Left lung (tissue), 10 donors: ENCODE data around the gene JAK1. TPM values are rescaled to one million over a fixed set of nuclear protein-coding genes. Genes with fewer than 3 reads are reported as not detected.

Experiments
- ATAC-seq: fragments of 200-7000 bp; cut with Tn5 transposase; one replicate; pipeline ENCODE4 v1.9.1; 2020; ENCODE audit warnings: moderate library complexity
- DNase-seq, 4 donors: peaks; one replicate each; pipeline ENCODE4 v3.0.0-alpha.2; 2013 to 2020
- H3K27ac ChIP-seq, 2 donors: fragments of 200-600 bp; sonication (generic) in 1 of 2; one replicate each; pipeline versions ENCODE4 v1.5.0 to v1.8.0; 2020 to 2021
- H3K27me3 ChIP-seq, 2 donors: fragments of 200-600 bp; sonication (generic) in 1 of 2; one replicate each; pipeline versions ENCODE4 v1.5.0 to v1.8.0; 2020 to 2021
- H3K36me3 ChIP-seq, 2 donors: fragments of 200-600 bp; sonication (generic) in 1 of 2; one replicate each; pipeline versions ENCODE4 v1.5.0 to v1.8.0; 2020 to 2021
- H3K4me1 ChIP-seq, 2 donors: fragments of 200-600 bp; one replicate each; pipeline ENCODE4 v1.8.0; 2021
- H3K4me3 ChIP-seq, 2 donors: fragments of 200-600 bp; sonication (generic) in 1 of 2; one replicate each; pipeline versions ENCODE4 v1.5.0 to v1.8.0; 2020 to 2021; ENCODE audit warnings: mild to moderate bottlenecking in 1 of 2
- H3K9me3 ChIP-seq, 2 donors: fragments of 200-600 bp; sonication (generic) in 1 of 2; one replicate each; pipeline versions ENCODE4 v1.5.0 to v1.8.0; 2020 to 2021
- intact Hi-C, 2 donors: fragments of 100-400 bp; cut with DNase I; formaldehyde crosslinking; loops; one replicate each; pipeline versions ENCODE4 v1.11.2 to v1.14.2; 2022
- polyA plus RNA-seq, 6 donors: library from polyadenylated mRNA; unstranded; fragments of 120-200 nt; gene quantifications; one replicate each; pipeline ENCODE4 v1.2.1, GENCODE V29; 2013; ENCODE audit not compliant: insufficient read length in 6 of 6
- total RNA-seq, 2 donors: library from RNA; stranded (reverse); fragmentation: NEBNext Ultra II Directional; extraction: Animal tissue kit (Norgen Biotek cat#: 25700); gene quantifications; one replicate each; pipeline ENCODE4 v1.2.1, GENCODE V29; 2021
- TF ChIP-seq, protein P1 (sequence below), 2 donors: fragments of 200-600 bp; sonication (generic) in 1 of 2; IDR thresholded peaks; one replicate each; pipeline versions ENCODE4 v1.5.0 to v1.8.0; 2021; ENCODE audit warnings: antibody characterized with exemption in 2 of 2
- donor health status: DM: no; HTN: yes; CAD: no.
- donor health status: DM: no; HTN: no; CAD: no.

Gene JAK1
- total and polyA plus RNA-seq, 8 donors: 103 to 162 (median 115) TPM

DNA sequence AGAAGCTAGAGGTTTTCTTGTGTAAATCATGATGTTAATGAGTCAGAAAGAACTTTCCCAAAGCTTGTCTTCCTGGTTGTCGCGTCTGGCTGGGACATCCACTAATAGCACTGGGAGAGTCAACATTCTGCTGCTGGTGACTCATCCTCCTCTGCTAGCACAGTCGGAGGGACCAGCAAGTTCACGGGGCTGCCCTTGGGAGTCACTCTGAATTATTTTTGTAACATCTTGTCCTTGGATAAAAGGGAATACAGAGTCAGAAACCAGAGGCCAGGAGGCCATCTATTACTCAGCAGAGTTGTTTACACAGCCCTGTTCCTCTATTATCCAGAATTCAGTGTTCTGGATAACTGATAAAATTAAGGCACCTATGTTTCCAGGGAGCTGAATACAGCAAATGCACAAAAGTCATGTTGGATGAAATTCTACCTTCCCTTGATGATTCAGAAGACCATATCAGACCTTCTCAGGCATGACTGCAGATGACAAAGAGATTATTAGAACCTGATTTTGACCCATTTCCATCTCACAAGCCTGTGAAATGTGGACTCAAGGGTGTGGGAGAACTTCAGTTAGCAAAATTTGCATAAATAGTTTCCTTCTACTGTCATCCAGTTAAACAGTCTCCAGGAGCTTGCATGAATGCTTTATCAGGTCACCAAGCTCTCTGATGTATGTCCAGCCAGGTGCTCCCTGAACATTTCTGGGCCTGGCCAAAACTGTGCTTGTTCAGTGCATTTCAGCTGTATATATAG is 68.1 kb downstream of the JAK1 start:
- no peaks in the 10 kb centered on the region for H3K36me3 ChIP-seq
- no peaks in the 10 kb centered on the region for H3K9me3 ChIP-seq
- peak; percentile 93 for ATAC-seq
- intact Hi-C loops: no loop called here
- DNase-seq: peak in 1 of 4 donors; percentile 88
- peak overlapping the region; percentile 67 to 79 for H3K27ac ChIP-seq
- TF ChIP-seq, protein P1, sequence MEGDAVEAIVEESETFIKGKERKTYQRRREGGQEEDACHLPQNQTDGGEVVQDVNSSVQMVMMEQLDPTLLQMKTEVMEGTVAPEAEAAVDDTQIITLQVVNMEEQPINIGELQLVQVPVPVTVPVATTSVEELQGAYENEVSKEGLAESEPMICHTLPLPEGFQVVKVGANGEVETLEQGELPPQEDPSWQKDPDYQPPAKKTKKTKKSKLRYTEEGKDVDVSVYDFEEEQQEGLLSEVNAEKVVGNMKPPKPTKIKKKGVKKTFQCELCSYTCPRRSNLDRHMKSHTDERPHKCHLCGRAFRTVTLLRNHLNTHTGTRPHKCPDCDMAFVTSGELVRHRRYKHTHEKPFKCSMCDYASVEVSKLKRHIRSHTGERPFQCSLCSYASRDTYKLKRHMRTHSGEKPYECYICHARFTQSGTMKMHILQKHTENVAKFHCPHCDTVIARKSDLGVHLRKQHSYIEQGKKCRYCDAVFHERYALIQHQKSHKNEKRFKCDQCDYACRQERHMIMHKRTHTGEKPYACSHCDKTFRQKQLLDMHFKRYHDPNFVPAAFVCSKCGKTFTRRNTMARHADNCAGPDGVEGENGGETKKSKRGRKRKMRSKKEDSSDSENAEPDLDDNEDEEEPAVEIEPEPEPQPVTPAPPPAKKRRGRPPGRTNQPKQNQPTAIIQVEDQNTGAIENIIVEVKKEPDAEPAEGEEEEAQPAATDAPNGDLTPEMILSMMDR (IDR thresholded peaks at IDR 0.05): no peak
- H3K4me1 ChIP-seq: peaks cover 14 to 77% of the 10 kb centered on the region in 2 donors
- H3K4me3 ChIP-seq: no peak overlapping the region
- H3K27me3 ChIP-seq: no peaks in the 10 kb centered on the region

DNA sequence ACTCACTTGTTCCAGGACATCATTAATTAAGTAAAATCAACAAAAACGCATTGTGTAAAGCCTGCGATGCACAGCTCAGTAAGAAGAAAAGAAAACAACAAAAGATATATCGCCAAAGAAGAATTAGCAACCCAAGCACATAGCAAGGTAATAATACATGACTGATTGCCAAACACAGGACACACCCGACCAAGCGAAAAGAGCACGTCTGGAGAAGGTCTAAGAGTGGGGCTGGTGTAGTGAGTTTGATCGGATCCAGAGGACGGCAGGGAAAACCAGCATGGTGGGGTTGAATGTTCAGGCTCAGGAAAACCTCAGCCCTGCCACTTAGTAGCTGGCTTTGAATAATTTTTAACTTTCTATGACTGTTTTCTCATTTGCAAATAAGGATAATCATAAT is 69.8 kb downstream of the JAK1 start:
- H3K27ac ChIP-seq: peak overlapping the region in 1 of 2 donors; percentile 5
- TF ChIP-seq, protein P1 (IDR thresholded peaks at IDR 0.05): no peak
- H3K36me3 ChIP-seq: no peaks in the 10 kb centered on the region
- no peak for ATAC-seq
- no peak overlapping the region for H3K4me3 ChIP-seq
- intact Hi-C loops: no loop called here
- peaks cover 27 to 86% of the 10 kb centered on the region in 2 donors for H3K4me1 ChIP-seq
- no peak for DNase-seq
- H3K9me3 ChIP-seq: no peaks in the 10 kb centered on the region
- no peaks in the 10 kb centered on the region for H3K27me3 ChIP-seq

DNA sequence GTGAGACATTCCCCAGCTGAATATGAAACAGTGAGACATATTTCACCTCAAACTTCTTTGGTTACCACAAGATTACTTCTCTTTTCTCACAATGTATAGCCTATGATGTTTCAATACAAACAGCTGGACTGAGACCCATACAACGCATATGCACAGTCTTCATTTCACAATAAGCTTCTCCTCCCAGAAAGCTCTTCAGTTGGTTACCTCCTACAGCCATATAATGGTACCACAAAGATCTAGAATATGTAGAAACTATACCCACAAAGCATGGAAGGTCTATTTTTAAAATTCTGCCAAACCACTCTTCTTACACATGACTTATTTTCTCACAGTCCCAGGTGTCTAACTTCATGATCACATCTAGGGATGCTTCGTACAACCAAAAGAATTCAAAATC is 70.8 kb downstream of the JAK1 start:
- no peaks in the 10 kb centered on the region for H3K27me3 ChIP-seq
- ATAC-seq: no peak
- TF ChIP-seq, protein P1 (IDR thresholded peaks at IDR 0.05): no peak

DNA sequence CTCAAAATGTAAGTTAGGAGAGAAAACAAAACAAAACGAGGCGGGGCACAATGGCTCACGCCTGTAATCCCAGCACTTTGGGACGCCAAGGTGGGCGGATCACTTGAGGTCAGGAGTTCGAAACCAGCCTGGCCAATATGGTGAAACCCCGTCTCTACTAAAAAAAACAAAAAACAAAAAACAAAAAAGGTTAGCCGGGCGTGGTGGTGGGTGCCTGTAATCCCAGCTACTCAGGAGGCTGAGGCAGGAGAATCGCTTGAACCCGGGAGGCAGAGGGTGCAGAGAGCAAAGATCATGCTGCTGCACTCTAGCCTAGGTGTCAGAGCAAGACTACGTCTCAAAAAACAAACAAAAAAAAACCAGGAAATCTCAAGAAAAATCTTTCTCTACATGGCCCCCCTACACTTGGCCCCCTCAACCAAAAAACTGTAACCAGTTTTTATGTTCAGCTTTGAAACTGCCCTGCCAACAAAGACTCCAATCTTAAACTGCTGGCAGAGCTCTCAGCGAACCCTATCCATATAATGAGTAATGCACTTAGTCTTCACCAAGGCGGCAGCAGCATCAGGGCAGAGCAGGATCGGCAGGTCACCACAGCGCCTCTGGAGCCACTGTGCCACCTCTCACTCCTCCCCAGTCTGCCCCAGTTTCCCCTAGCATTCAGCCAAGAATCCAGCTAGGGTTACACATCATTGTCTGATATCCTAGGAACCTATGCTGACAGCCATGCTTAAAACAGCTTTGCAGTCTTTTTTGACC is 71.7 kb downstream of the JAK1 start:
- intact Hi-C loops: no loop called here
- no peak for DNase-seq
- no peak for ATAC-seq
- Histone ChIP-seq H3K27me3 (no peaks in the 10 kb centered on the region), H3K36me3 (no peaks in the 10 kb centered on the region), H3K9me3 (no peaks in the 10 kb centered on the region), H3K4me1 (peaks cover 39 to 97% of the 10 kb centered on the region in 2 donors), H3K4me3 (no peak overlapping the region), H3K27ac (no peak overlapping the region)
- TF ChIP-seq, protein P1 (IDR thresholded peaks at IDR 0.05): no peak

More for the DNA sequence above, 70.8 kb downstream of the JAK1 start:
- Histone ChIP-seq H3K4me1 (peaks cover 34 to 96% of the 10 kb centered on the region in 2 donors), H3K9me3 (no peaks in the 10 kb centered on the region), H3K36me3 (no peaks in the 10 kb centered on the region), H3K27ac (no peak overlapping the region), H3K4me3 (no peak overlapping the region)
- intact Hi-C loops: no loop called here
- DNase-seq: no peak

DNA sequence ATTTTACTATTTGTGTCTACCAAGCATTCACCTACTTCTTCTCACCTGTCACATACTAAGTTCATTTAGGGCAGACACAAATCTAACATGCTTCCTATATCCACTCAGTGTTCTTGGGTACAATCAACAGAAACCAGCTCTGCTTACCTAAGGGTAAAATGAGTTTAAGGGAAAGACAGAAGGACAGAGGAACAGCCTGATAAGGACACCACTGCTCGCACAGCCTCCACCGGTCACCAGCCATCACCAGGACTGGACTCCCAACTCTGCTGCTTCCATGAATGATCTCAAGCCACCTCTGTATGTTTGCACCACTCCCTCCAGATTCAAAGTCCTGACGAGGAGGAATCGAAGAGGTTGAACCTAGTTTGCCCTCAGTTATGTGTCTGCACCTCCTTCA is 72.4 kb downstream of the JAK1 start:
- H3K36me3 ChIP-seq: no peaks in the 10 kb centered on the region
- TF ChIP-seq, protein P1 (IDR thresholded peaks at IDR 0.05): no peak
- intact Hi-C loops: no loop called here
- ATAC-seq (no peak), DNase-seq (no peak)
- H3K9me3 ChIP-seq: no peaks in the 10 kb centered on the region
- H3K27ac ChIP-seq: no peak overlapping the region
- peaks cover 45 to 98% of the 10 kb centered on the region in 2 donors for H3K4me1 ChIP-seq
- no peaks in the 10 kb centered on the region for H3K27me3 ChIP-seq
- no peak overlapping the region for H3K4me3 ChIP-seq
